ENCODE measurements around the gene XPOT.

DNA sequence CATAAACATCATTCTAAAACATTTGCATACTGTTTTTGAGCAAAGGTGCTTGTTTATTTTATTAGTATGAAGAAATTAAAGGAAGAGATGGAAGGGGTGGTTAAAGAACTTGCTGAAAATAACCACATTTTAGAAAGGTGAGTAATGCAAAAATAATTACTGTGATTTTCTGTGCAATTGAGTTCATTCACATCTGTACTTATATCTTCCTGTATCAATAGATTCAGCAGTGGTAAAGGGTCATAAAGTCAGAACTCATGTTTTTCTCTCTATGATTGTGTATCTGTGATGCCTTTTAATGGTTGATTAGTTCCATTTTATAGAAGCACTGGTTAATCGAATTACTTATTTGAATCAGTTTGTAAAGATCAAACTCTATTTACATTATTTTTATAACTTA, 93.7 kb downstream of the XPOT start:
- TF ChIP-seq, protein P1, sequence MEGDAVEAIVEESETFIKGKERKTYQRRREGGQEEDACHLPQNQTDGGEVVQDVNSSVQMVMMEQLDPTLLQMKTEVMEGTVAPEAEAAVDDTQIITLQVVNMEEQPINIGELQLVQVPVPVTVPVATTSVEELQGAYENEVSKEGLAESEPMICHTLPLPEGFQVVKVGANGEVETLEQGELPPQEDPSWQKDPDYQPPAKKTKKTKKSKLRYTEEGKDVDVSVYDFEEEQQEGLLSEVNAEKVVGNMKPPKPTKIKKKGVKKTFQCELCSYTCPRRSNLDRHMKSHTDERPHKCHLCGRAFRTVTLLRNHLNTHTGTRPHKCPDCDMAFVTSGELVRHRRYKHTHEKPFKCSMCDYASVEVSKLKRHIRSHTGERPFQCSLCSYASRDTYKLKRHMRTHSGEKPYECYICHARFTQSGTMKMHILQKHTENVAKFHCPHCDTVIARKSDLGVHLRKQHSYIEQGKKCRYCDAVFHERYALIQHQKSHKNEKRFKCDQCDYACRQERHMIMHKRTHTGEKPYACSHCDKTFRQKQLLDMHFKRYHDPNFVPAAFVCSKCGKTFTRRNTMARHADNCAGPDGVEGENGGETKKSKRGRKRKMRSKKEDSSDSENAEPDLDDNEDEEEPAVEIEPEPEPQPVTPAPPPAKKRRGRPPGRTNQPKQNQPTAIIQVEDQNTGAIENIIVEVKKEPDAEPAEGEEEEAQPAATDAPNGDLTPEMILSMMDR (IDR thresholded peaks at IDR 0.05; ENCODE audit: low read depth, low read length, missing input control), result no peak
- no peak for TF ChIP-seq RXRA (IDR thresholded peaks at IDR 0.05)
- no peak for TF ChIP-seq EGR1 (IDR thresholded peaks at IDR 0.05; ENCODE audit: low read depth in 2 of 2)
- TF ChIP-seq RAD21 (IDR thresholded peaks at IDR 0.05), result no peak
- TF ChIP-seq GABPA (IDR thresholded peaks at IDR 0.05 in 1 of 2, conservative IDR thresholded peaks at IDR 0.05 in 1 of 2), result no peak
- no peak for TF ChIP-seq FOXA1 (IDR thresholded peaks at IDR 0.05)

Measured in liver (tissue), 3 donors.